Smooth muscle cell (in vitro differentiated cells): ENCODE data around the gene SLC25A34. TPM values are rescaled to one million over a fixed set of nuclear protein-coding genes. Genes with fewer than 3 reads are reported as not detected.

Source experiments
- DNase-seq: peaks from one replicate; lab custom pipeline; 2025; ENCODE audit not compliant: unreplicated experiment; lab: John Stamatoyannopoulos, UW
- H2AFZ ChIP-seq: fragments of 200-600 bp; sonication (generic); 2 replicates; pipeline ENCODE4 v1.6.0; 2016; ENCODE audit warnings: antibody characterized with exemption, low read depth, mild to moderate bottlenecking
- H3F3A ChIP-seq: fragments of 200-600 bp; sonication (generic); 2 replicates; pipeline ENCODE4 v1.6.0; 2017; ENCODE audit warnings: antibody characterized with exemption, low read depth
- H3K27ac ChIP-seq: fragments of 200-600 bp; sonication (generic); 2 replicates; pipeline ENCODE4 v1.5.1; 2016; ENCODE audit warnings: low read depth, mild to moderate bottlenecking
- H3K27me3 ChIP-seq: fragments of 200-600 bp; sonication (generic); 2 replicates; pipeline ENCODE4 v1.6.1; 2016; ENCODE audit warnings: low read depth, mild to moderate bottlenecking
- H3K36me3 ChIP-seq: fragments of 200-600 bp; sonication (generic); 2 replicates; pipeline ENCODE4 v1.5.1; 2016; ENCODE audit warnings: low read depth
- H3K4me1 ChIP-seq: fragments of 200-600 bp; sonication (generic); 2 replicates; pipeline ENCODE4 v1.5.1; 2016; ENCODE audit warnings: low read depth
- H3K4me2 ChIP-seq: fragments of 200-600 bp; sonication (generic); 2 replicates; pipeline ENCODE4 v1.6.0; 2016; ENCODE audit warnings: mild to moderate bottlenecking
- H3K4me3 ChIP-seq: fragments of 200-600 bp; sonication (generic); 2 replicates; pipeline ENCODE4 v1.5.1; 2016; ENCODE audit warnings: mild to moderate bottlenecking
- H3K79me2 ChIP-seq: fragments of 200-600 bp; sonication (generic); 2 replicates; pipeline ENCODE4 v1.6.0; 2016; ENCODE audit warnings: low read depth, mild to moderate bottlenecking
- H3K9ac ChIP-seq: fragments of 200-600 bp; sonication (generic); 2 replicates; pipeline ENCODE4 v1.6.0; 2016; ENCODE audit warnings: low read depth
- H3K9me3 ChIP-seq: fragments of 200-600 bp; sonication (generic); replicated peaks from 2 replicates; pipeline ENCODE4 v1.5.1; 2016; ENCODE audit warnings: low read depth
- H4K20me1 ChIP-seq: fragments of 200-600 bp; sonication (generic); 2 replicates; pipeline ENCODE4 v1.6.0; 2016; ENCODE audit warnings: low read depth
- CTCF ChIP-seq: fragments of 200-600 bp; sonication (generic); IDR thresholded peaks from 2 replicates; pipeline ENCODE4 v1.5.1; 2017; ENCODE audit warnings: borderline replicate concordance, mild to moderate bottlenecking, antibody characterized with exemption; ENCODE audit not compliant: insufficient read depth, poor library complexity, severe bottlenecking
- WGBS: methylation state at CpG from one replicate; pipeline ENCODE4 v1.1.7; 2016; ENCODE audit warnings: low lambda C conversion rate; 5-methylcytosine and 5-hydroxymethylcytosine counted together
- polyA plus RNA-seq: library from polyadenylated mRNA; unstranded; fragments of >200 nt; fragmentation: Nextera tagmentation; extraction: Ambion mirVana; gene quantifications from 2 replicates; pipeline ENCODE4 v1.2.1, GENCODE V29; 2016
- total RNA-seq: library from RNA; depleted of rRNA; stranded (reverse); fragments of >200 nt; gene quantifications from 2 replicates; pipeline ENCODE4 v1.2.3, GENCODE V29; 2014

The SLC25A34 gene
- total and polyA plus RNA-seq, 2 experiments from 2014 or later = 0.76 to 1.6 TPM

GRCh38 chr1:15761366-15762128 is 25.5 kb downstream of the SLC25A34 start:
- Histone ChIP-seq H3F3A (peaks cover 15% of the 10 kb centered on the region), H4K20me1 (peaks cover 62% of the 10 kb centered on the region), H3K4me1 (peaks cover 37% of the 10 kb centered on the region), H3K36me3 (no peaks in the 10 kb centered on the region), H3K4me2 (peak overlapping the region; percentile 90), H3K27ac (peak overlapping the region; percentile 66), H3K4me3 (peak overlapping the region; percentile 86), H3K79me2 (peaks cover 58% of the 10 kb centered on the region), H3K9me3 (no peaks in the 10 kb centered on the region), H3K9ac (peak overlapping the region; percentile 50), H2AFZ (no peak overlapping the region), H3K27me3 (no peaks in the 10 kb centered on the region)
- TF ChIP-seq CTCF = no peak
- no peak for DNase-seq
- WGBS = 69% methylated on average over 8 of the region's 8 CpGs

GRCh38 chr1:15762546-15762945 is 26.5 kb downstream of the SLC25A34 start:
- no peak overlapping the region for H2AFZ ChIP-seq

DNA sequence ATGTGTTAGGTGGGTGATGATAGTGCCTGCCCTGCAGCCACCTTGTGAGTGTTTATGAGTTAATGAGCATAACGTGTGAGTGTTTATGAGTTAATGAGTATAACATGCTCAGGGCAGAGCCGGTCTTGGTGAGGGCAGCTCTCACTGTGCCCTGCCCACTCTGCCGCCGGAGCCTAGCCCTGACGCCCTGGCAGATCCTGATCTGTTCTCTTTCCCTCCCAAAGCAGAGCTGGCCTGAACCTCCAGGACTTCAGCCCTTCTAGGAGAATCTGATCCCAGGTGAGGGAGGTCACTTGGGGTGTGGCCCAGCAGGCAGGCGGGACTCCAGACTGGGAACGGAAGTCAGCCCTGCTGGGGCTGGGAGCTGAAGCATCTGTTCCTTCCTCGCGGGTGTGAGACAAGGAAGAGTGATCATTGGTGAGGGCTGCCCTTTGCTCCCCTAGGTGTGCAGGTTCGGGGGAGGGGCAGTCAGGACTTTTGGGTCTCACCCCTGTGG is 28.3 kb downstream of the SLC25A34 start:
- Histone ChIP-seq H3K4me3 (no peak overlapping the region), H3K9ac (no peak overlapping the region), H3K79me2 (peaks cover 52% of the 10 kb centered on the region), H3K9me3 (no peaks in the 10 kb centered on the region), H3K27me3 (no peaks in the 10 kb centered on the region), H4K20me1 (peaks cover 76% of the 10 kb centered on the region), H3F3A (peaks cover 8% of the 10 kb centered on the region), H3K4me2 (no peak overlapping the region), H3K4me1 (peaks cover 22% of the 10 kb centered on the region), H3K27ac (no peak overlapping the region), H3K36me3 (no peaks in the 10 kb centered on the region), H2AFZ (no peak overlapping the region)
- no peak for TF ChIP-seq CTCF
- 75% methylated on average over 10 of the region's 10 CpGs for WGBS
- no peak for DNase-seq

More at GRCh38 chr1:15762546-15762945, 26.5 kb downstream of the SLC25A34 start:
- Histone ChIP-seq H3K36me3 (no peaks in the 10 kb centered on the region), H3K27ac (no peak overlapping the region), H3K4me2 (no peak overlapping the region), H3K27me3 (no peaks in the 10 kb centered on the region), H4K20me1 (peaks cover 69% of the 10 kb centered on the region), H3K9ac (no peak overlapping the region), H3K4me1 (peaks cover 34% of the 10 kb centered on the region), H3F3A (peaks cover 11% of the 10 kb centered on the region), H3K9me3 (no peaks in the 10 kb centered on the region), H3K4me3 (no peak overlapping the region), H3K79me2 (peaks cover 58% of the 10 kb centered on the region)
- WGBS = 61% methylated on average over 10 of the region's 10 CpGs
- no peak for DNase-seq
- TF ChIP-seq CTCF = no peak
